SK-N-SH (cell line): ENCODE results near the gene ACOX2. TPM values are rescaled to one million over a fixed set of nuclear protein-coding genes. Genes with fewer than 3 reads are reported as not detected.

ENCODE experiments used
- CTCF ChIA-PET: fragments of 300-600, 350-600 bp; formaldehyde crosslinking; extraction: SDS; loops from one replicate; lab custom pipeline; 2021; lab: Yijun Ruan, JAX
- POLR2A ChIA-PET: fragments of 350-600 bp; sonication (Branson Sonifier 250); formaldehyde crosslinking; extraction: SDS; loops from one replicate; lab custom pipeline; 2020; ENCODE audit warnings: antibody characterized with exemption, inconsistent platforms; lab: Yijun Ruan, JAX
- DNase-seq: peaks from one replicate; pipeline ENCODE4 v3.0.0; 2012
- H2AFZ ChIP-seq: fragments of 200-600 bp; sonication (generic); 2 replicates; pipeline ENCODE4 v1.8.1; 2016; ENCODE audit warnings: antibody characterized with exemption, mild to moderate bottlenecking, low read depth
- H3F3A ChIP-seq: fragments of 200-600 bp; sonication (generic); replicated peaks from 2 replicates; pipeline ENCODE3; 2016; ENCODE audit warnings: antibody characterized with exemption, mild to moderate bottlenecking; ENCODE audit not compliant: insufficient read depth
- H3K27ac ChIP-seq, 2 experiments: fragments of 200-500 bp in 1 of 2; fragments of 200-600 bp in 1 of 2; sonication (Bioruptor generic) in 1 of 2; sonication (generic), shearing (Covaris generic) in 1 of 2; 2 replicates each; pipeline versions ENCODE4 v1.5.1 to v1.6.1; 2014 to 2016; ENCODE audit warnings: low read depth in 2 of 2, inconsistent platforms in 1 of 2, low read length in 1 of 2, mild to moderate bottlenecking in 1 of 2, mixed read lengths in 1 of 2
- H3K27me3 ChIP-seq: fragments of 200-600 bp; sonication (generic), shearing (Covaris generic); 2 replicates; pipeline ENCODE4 v1.6.1; 2016; ENCODE audit warnings: mixed run types; ENCODE audit not compliant: insufficient read depth
- H3K36me3 ChIP-seq, 2 experiments: fragments of 200-500 bp in 1 of 2; fragments of 200-600 bp in 1 of 2; sonication (Bioruptor generic) in 1 of 2; sonication (generic) in 1 of 2; replicated peaks in 1 of 2; 2 replicates each; pipeline versions ENCODE3 to v1.5.1; 2014 to 2016; ENCODE audit warnings: low read length in 1 of 2, mild to moderate bottlenecking in 1 of 2; ENCODE audit not compliant: insufficient read depth in 2 of 2, control insufficient read depth in 1 of 2
- H3K4me1 ChIP-seq, 2 experiments: fragments of 200-500 bp in 1 of 2; fragments of 200-600 bp in 1 of 2; sonication (Bioruptor generic) in 1 of 2; sonication (generic), shearing (Covaris generic) in 1 of 2; 2 replicates each; pipeline versions ENCODE4 v1.5.1 to v1.6.1; 2014 to 2016; ENCODE audit warnings: low read depth in 1 of 2, low read length in 1 of 2, mixed run types in 1 of 2; ENCODE audit not compliant: insufficient read depth in 2 of 2, control insufficient read depth in 1 of 2
- H3K4me2 ChIP-seq: fragments of 200-600 bp; sonication (generic), shearing (Covaris generic); 2 replicates; pipeline ENCODE4 v1.6.1; 2017; ENCODE audit warnings: mixed run types
- H3K4me3 ChIP-seq, 2 experiments: fragments of 200-500 bp in 1 of 2; fragments of 200-600 bp in 1 of 2; sonication (Bioruptor generic) in 1 of 2; sonication (generic), shearing (Covaris generic) in 1 of 2; 2 replicates each; pipeline versions ENCODE4 v1.5.1 to v1.8.1; 2014 to 2016; ENCODE audit warnings: low read depth in 2 of 2, inconsistent platforms in 1 of 2, low read length in 1 of 2, mild to moderate bottlenecking in 1 of 2, mixed read lengths in 1 of 2, moderate library complexity in 1 of 2
- H3K79me2 ChIP-seq: fragments of 200-600 bp; sonication (generic); 2 replicates; pipeline ENCODE4 v1.8.1; 2017; ENCODE audit warnings: mild to moderate bottlenecking; ENCODE audit not compliant: insufficient read depth
- H3K9ac ChIP-seq: fragments of 200-600 bp; sonication (generic); 2 replicates; pipeline ENCODE4 v1.6.1; 2017; ENCODE audit warnings: mixed run types
- H3K9me2 ChIP-seq: fragments of 200-600 bp; sonication (generic); 2 replicates; pipeline ENCODE4 v1.6.1; 2017; ENCODE audit warnings: mixed run types
- H3K9me3 ChIP-seq: fragments of 200-600 bp; sonication (generic); 2 replicates; pipeline ENCODE4 v1.6.1; 2017; ENCODE audit warnings: mixed run types, mild to moderate bottlenecking, moderate library complexity
- H4K20me1 ChIP-seq: fragments of 200-600 bp; sonication (generic); 2 replicates; pipeline ENCODE4 v1.6.1; 2017; ENCODE audit warnings: mild to moderate bottlenecking, mixed run types; ENCODE audit not compliant: insufficient read depth
- ELF1 ChIP-seq: IDR thresholded peaks from 2 replicates; pipeline ENCODE4 v1.4.0; 2012
- FOSL2 ChIP-seq: IDR thresholded peaks from 2 replicates; pipeline ENCODE4 v1.4.0; 2012; ENCODE audit warnings: low read depth, mild to moderate bottlenecking, moderate library complexity, borderline replicate concordance
- FOXJ3 ChIP-seq: sonication (generic); formaldehyde crosslinking; IDR thresholded peaks from 2 replicates; pipeline ENCODE4 v1.5.1; 2020; ENCODE audit warnings: mild to moderate bottlenecking, missing genetic modification reagents
- FOXM1 ChIP-seq: IDR thresholded peaks from 2 replicates; pipeline ENCODE4 v1.4.0; 2012; ENCODE audit warnings: low read depth, mild to moderate bottlenecking
- MEF2A ChIP-seq: IDR thresholded peaks from 2 replicates; pipeline ENCODE4 v1.4.0; 2012; ENCODE audit warnings: low read depth, borderline replicate concordance
- MXI1 ChIP-seq: IDR thresholded peaks from 2 replicates; pipeline ENCODE4 v1.6.1; 2012; ENCODE audit warnings: mild to moderate bottlenecking, low read depth, low read length, improper control_type of control experiment
- POLR2AphosphoS5 ChIP-seq: IDR thresholded peaks from 2 replicates; pipeline ENCODE4 v1.6.1; 2012; ENCODE audit warnings: low read depth, low read length
- RFX5 ChIP-seq: IDR thresholded peaks from 2 replicates; pipeline ENCODE4 v1.6.1; 2012; ENCODE audit warnings: mild to moderate bottlenecking, improper control_type of control experiment, low read length
- RXRA ChIP-seq: IDR thresholded peaks from 2 replicates; pipeline ENCODE4 v1.4.0; 2012; ENCODE audit warnings: low read depth, mild to moderate bottlenecking, borderline replicate concordance
- WGBS: methylation state at CpG from one replicate; pipeline ENCODE4 v1.1.6; 2017; ENCODE audit warnings: low lambda C conversion rate; 5-methylcytosine and 5-hydroxymethylcytosine counted together
- polyA plus RNA-seq, 3 experiments: library from polyadenylated mRNA; depleted of rRNA; stranded (reverse); fragments of >200 nt; gene quantifications; 2 replicates each; pipeline ENCODE4 v1.2.3, GENCODE V29; 2012
- TF ChIP-seq, protein P1 (sequence below): fragments of 150-350 bp; IDR thresholded peaks from 2 replicates; pipeline ENCODE4 v1.6.1; 2016; ENCODE audit warnings: mild to moderate bottlenecking, low read depth, low read length
- TF ChIP-seq, protein P2 (sequence below): IDR thresholded peaks from 2 replicates; pipeline ENCODE4 v1.4.0; 2012; ENCODE audit warnings: low read depth
- TF ChIP-seq, protein P3 (sequence below): fragments of 150-350 bp; IDR thresholded peaks from 2 replicates; pipeline ENCODE4 v1.6.1; 2017; ENCODE audit warnings: antibody characterized with exemption, low read length, low read depth, borderline replicate concordance

ACOX2 gene
- polyA plus RNA-seq, 1 of the 3 experiments (the other 2 are of a cell fraction), result 9.0 TPM

DNA sequence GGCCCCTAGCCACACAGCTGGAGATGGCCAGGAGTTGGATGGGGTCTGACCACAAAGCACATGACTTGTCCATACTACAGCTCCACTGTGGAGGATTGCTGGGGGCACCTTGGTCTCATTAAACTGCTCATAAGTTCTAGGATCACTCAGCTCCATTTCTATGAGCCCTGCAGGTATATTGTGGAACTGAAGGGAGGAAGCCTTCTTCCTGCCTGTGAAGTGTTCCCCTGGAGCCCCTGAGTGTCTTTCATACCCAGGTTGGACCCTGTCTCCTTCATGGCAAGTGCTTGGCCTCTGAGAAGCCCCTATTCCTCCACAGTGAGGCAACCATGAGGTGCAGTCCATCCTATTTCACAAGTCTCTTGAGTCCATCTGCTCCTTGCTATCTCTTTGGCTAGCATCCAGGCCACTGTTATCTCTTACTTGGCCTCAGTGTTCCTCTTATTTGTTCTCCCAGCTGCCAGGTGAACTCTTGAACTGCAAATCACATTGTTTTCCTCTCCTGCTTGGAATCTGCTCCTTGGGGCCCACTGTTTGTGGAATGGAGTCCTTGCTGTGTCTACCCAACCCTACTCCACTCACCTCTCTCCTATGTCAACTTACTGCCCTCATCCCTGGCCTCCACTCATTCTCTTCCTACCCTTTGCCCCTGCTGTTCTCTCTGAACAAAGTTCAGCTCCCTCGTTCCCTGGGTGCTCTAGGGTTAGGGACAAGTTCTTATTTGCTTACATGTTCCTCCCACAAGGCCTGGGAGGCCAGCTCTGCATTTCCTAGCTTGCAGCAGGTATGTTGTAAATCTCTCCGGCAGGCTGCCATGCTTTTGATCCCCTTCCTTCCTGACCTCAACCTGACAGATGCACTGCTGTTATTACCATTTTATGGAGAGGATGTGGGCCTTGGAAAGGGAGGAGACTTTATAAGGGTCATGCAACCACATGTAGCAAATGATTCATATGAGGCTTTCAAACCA lies 1.2 kb downstream of the ACOX2 start (continued):
- TF ChIP-seq, protein P1, sequence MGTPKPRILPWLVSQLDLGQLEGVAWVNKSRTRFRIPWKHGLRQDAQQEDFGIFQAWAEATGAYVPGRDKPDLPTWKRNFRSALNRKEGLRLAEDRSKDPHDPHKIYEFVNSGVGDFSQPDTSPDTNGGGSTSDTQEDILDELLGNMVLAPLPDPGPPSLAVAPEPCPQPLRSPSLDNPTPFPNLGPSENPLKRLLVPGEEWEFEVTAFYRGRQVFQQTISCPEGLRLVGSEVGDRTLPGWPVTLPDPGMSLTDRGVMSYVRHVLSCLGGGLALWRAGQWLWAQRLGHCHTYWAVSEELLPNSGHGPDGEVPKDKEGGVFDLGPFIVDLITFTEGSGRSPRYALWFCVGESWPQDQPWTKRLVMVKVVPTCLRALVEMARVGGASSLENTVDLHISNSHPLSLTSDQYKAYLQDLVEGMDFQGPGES, result no peak
- no peak for TF ChIP-seq FOXJ3 (CRISPR knock-in tag)
- no peak for TF ChIP-seq FOXM1
- no peak for TF ChIP-seq FOSL2
- TF ChIP-seq, protein P2, sequence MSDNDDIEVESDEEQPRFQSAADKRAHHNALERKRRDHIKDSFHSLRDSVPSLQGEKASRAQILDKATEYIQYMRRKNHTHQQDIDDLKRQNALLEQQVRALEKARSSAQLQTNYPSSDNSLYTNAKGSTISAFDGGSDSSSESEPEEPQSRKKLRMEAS, result no peak
- TF ChIP-seq, all 33 proteins: peak for 0

DNA sequence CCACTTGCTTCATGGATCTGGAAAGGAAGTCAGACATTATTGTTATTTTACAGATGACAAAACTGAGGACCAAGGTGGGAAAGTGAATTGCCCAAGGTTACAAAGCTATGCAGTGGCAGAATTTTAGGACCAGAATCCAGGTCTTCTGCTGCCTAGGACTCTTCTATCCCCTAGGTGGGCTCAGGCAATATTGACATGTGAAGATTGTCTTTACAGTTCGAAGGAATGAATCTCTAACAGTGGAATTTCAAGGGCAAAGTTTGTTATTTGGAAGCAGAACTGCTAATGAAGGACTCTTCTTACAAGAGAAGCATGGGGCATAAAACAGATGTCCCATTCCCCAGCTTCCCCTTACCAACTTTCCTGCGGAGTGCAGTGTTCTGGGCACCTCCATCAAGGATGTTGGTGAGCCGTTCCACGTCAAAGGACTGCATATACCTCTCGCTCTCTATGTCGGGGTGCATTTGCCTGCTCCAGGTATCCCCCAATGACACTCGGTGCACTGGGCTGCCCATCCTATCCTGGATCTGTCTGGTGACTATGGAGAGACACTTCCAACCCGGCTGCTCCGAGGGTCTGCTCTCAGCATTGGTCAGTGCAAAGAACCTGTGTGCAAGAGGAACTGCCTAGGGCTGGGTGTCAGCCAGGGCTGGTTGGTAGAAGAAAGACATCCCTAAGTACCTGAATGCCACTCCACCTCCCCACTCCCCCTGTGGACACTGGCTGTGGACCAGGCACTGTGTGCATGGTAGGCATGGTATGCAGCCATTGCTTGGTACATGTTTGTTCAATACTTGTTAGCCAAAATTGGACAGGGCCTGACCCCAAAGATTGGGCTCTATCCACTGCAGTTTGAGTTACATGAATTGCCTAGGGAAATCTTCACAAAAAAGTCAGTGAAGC lies 2.1 kb downstream of the ACOX2 start:
- Histone ChIP-seq H3K4me2 (no peak overlapping the region), H3K4me3 (no peak overlapping the region), H3K9ac (no peak overlapping the region), H3K27me3 (no peaks in the 10 kb centered on the region)
- no peak for DNase-seq
- TF ChIP-seq, protein P3, sequence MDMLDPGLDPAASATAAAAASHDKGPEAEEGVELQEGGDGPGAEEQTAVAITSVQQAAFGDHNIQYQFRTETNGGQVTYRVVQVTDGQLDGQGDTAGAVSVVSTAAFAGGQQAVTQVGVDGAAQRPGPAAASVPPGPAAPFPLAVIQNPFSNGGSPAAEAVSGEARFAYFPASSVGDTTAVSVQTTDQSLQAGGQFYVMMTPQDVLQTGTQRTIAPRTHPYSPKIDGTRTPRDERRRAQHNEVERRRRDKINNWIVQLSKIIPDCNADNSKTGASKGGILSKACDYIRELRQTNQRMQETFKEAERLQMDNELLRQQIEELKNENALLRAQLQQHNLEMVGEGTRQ, result no peak
- no peak for TF ChIP-seq POLR2AphosphoS5
- no peak for TF ChIP-seq ELF1
- TF ChIP-seq MEF2A, result no peak
- TF ChIP-seq MXI1, result no peak
- no peak for TF ChIP-seq RXRA
- TF ChIP-seq RFX5, result no peak
- no peak for TF ChIP-seq FOSL2
- TF ChIP-seq, all 33 proteins: peak for 0
- no peaks in the 10 kb centered on the region for H3K79me2 ChIP-seq
- no peaks in the 10 kb centered on the region for H3K9me3 ChIP-seq
- no peak overlapping the region for H2AFZ ChIP-seq
- no peak overlapping the region for H3K27ac ChIP-seq
- H3K4me1 ChIP-seq, result peaks cover 0 to 16% of the 10 kb centered on the region in 2 experiments; a peak in 1 of 4 replicates
- no peaks in the 10 kb centered on the region for H3K36me3 ChIP-seq
- no peaks in the 10 kb centered on the region for H4K20me1 ChIP-seq
- ChIA-PET POLR2A (no interaction called here), CTCF (interaction anchor here (0.7 to 12.5 kb wide), 9 partner anchors 12 to 357 kb away, joined by 3 to 99 read pairs (median 4); partner anchors contain the start of gene KCTD6)
- H3F3A ChIP-seq, result peaks cover 4% of the 10 kb centered on the region
- WGBS, result 76% methylated on average over 5 of the region's 9 CpGs
- no peaks in the 10 kb centered on the region for H3K9me2 ChIP-seq
